Left forelimb (tissue), 1 donor: ENCODE data around the gene CNP.
"Not testable (repeated sequence)": the region's sequence is repeated elsewhere in the genome, so short reads cannot be mapped to it uniquely, and the experiment has no call there.

Experiments
- DNase-seq: peaks from one replicate; pipeline ENCODE4 v3.0.0-alpha.2; 2018; ENCODE audit warnings: low spot score

The CNP gene

DNA sequence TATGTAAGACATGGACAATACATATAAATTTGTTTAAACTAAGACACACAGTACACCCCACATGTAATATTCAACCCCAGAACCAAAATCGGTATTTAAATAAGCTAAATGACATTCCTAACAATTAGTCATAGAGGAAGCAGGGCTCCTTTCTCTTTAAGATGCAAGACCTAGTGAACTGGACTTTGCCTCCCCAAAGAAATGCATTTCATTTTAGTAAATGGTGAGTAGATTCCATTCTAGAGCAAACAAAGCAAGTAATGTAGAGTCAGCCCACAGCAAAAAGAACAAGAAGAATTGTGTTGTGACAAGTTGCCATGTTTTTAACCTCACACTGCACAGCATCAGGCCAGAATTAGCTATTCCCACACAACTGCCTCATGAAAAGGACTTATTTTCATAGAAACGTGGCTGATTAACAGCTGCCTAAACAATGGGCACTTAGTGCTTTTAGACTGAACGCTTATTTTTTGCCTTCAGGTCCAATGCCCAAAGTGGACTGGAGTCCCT is 36.3 kb downstream of the CNP start:
- DNase-seq = no peak

DNA sequence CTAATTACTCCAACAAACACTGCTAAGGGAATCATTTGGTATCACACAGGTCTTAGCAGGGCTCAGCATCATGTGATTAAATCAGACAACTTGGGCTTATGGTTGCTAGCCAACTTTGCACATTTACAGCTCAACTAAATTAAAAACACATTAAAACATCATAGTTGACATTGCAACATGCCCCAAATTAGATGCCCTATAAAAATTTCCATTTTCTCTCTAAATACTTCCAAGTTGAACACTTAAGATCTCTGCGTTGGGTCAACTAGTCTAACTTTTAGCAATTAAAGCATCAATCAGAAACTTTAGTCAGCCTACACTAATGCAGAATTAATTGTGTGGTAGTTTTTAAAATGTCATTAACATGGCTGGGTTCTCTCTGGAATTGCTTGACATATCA is 38.6 kb downstream of the CNP start:
- no peak for DNase-seq

GRCh38 chr17:42009170-42009569 is 42.6 kb downstream of the CNP start:
- DNase-seq = no peak

- not testable (repeated sequence) for DNase-seq
These were observed 43.7 kb downstream of the CNP start for GRCh38 chr17:42010266-42010680.

DNA sequence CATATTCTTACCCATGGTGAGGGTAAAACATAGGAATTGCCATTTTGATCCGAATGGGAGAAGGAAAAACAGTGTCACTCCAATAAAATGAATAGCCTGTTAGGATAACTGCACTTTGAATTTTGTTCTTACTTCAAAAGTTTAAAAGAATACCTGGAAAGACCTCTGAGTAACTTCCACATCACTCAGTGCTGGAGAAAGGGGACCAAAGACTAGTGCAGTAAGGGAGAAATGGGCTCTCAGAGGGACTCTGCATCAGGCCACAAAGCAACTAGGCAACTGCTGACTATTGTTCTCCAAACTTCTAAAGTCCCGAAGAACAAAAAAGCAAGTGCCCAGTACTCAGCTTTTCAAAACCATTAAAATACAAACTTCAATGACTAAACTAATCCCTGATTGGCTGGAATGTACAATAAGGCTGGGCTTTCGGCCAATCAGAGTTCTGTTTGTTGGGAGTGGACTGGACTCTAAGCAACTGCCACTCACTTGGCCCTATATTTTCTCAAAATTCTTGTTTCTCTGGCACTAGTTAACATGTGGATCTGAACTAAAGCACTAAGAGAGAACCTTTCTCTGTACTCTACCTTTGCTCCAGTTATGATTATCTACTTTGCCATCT is 44.4 kb downstream of the CNP start:
- no peak for DNase-seq

DNA sequence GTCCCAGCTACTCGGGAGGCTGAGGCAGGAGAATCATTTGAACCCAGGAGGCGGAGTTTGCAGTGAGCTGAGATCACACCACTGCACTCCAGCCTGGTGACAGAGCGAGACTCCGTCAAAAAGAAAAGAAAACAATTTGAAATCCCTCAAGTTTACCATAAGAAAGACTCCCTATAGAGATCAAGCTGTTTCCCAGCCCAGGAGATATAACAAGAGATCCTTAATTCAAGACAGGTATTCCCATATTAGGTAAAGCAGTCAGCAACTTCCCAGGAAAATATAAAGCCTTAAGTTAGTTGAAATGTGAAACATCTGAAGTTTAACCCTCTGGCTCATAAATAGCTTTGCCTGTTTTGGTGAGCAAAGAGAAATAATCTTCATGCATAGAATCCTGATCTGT is 45.8 kb downstream of the CNP start:
- not testable (repeated sequence) for DNase-seq

- not testable (repeated sequence) for DNase-seq
These were observed 47.1 kb downstream of the CNP start for GRCh38 chr17:42013740-42014139.

- DNase-seq = no peak
These were observed 49.8 kb downstream of the CNP start for GRCh38 chr17:42016411-42016831.

DNA sequence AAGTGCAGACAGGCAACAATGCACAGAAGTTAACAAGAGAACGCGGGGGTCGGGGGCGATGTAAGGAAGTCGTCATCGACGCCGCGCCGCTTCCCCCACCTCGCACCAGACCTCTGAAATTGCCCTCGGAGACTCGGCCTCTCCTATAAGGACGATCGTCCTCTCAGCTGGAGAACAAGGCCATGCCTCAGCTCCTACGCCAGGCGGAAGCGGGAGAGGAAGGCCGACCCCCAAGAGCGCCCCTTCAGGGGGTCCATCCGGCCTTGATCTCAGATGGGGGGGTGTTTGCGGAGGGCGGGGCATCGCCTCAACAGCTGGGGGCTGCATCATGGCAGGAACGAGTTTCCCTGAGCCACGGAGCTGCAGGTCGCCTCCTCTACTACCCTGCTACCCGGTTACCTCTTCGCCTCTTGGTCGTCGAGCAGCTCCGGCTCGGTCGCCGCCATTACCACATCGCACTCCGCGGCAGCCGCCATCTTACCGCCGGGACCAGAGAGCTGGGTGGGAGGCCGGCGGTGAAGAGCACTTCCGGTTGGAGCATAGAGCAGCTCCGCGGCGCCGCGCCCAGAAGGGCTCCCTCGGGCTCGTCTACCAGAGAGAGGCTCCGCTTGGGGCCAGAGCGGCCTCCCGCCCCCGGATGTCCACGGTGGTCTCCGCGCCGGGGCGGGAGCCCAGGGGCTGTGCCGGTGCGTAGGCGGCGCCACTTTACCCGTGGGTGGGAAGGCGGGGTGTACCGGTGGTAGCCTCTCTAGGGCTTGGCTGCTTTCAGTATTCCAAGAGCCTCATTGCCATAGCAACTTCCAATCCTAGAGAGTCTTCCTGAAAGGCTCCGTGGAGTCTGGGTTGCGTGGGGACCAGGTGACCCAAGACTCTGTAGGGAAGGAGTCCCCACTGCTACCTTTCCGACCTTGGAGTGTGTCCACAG is 50.6 kb downstream of the CNP start, which contains the start of gene DNAJC7:
Gene DNAJC7 (minus strand): TSS at position 499 of the 925 bp plus-strand sequence. CDS start 23 bp downstream, at position 476.
- peak; percentile 95 for DNase-seq

GRCh38 chr17:42017866-42018200 is 51.2 kb downstream of the CNP start:
- DNase-seq = no peak

GRCh38 chr17:42018339-42018738 is 51.7 kb downstream of the CNP start:
- no peak for DNase-seq

DNA sequence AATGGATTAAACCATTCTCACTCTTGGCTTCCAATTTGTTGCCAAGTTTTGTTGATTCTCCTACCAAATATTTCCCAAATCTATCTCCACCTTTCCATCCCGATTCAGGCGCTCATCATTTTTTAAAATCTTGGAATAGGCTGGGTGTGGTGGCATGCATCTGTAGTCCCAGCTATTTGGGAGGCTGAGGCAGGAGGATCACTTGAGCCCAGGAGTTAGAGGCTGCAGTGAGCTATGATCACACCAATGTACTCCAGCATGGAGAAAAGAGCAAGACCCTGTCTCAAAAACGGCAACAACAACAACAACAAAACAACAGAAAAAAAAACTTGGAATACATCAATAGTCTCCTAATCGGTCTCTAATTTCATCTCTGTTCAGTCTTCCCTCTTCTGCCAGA is 52.4 kb downstream of the CNP start:
- no peak for DNase-seq

DNA sequence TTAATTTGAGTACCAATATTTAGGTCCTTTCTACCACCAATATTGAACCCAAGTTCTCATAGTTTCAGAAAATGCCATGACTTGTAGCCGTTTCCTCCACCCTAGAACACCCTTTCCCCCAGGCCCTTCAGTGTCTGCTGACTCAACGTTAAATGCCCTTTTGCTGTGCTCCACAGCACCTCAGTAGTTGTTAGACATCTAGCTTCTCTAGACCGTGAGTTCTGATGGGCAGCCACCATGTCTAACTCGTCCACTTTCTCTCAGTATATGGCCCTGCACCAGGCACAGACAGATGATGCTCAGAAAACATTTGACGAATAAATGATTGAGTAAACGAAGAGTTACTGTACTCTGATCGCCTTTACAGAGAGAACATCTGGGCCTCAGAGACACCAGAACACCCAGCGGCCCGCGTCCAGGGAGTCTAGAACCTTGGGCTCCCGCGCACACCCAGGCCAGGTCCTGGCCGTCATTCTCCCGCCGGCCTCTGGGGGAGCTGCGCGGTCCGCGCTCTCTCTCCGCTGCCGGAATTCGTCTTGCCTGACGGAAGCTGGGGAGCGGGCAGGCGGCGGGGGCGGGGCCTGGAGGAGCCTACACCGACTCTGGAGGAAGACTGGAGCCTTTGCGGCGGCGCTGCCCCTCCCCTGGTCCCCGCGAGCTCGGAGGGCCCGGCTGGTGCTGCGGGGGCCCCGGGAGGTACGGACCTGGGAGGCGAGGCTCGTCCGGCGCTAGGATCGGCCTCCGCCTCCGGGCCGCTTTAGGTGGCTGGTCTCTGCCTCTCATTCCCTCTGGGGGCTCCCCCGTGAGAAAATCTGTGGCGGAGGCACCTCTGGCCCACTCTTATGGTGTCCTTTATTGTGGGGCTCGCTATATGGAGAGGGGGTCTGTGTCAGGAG is 53.2 kb downstream of the CNP start, which contains the start of gene NKIRAS2:
Gene NKIRAS2 (plus strand): TSS at position 582 of the 896 bp plus-strand sequence. CDS start 1,488 bp downstream, outside the sequence.
- peak; percentile 95 for DNase-seq

GRCh38 chr17:42020845-42021244 is 54.2 kb downstream of the CNP start:
- DNase-seq = not testable (repeated sequence)

GRCh38 chr17:42023524-42024349 is 57.1 kb downstream of the CNP start:
- DNase-seq = no peak

DNA sequence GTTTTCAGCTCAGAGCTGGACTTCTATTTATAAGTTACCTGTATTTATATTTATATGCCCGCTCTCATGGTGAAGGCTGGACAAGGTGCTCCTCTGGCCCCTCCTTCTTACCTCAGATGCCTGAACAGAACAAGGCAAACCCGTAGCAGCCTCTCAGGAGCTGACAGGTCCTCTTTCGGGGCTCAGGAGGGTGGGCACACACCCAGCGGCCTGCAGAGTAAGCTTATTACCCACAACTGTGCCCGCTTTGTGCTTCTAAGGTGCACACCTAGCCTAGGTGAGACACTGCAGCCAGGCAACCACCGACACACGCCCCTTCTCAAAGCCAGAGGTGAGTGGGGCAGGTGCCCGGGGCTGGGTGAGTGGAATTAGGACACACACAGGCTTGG is 58.6 kb downstream of the CNP start:
- DNase-seq = no peak

- no peak for DNase-seq
These were observed 59.3 kb downstream of the CNP start for GRCh38 chr17:42025936-42026335.

- no peak for DNase-seq
These were observed 60.4 kb downstream of the CNP start for GRCh38 chr17:42026857-42027589.
